Keratinocyte (primary cell): ENCODE results near the gene DRC1. TPM values are rescaled to one million over a fixed set of nuclear protein-coding genes. Genes with fewer than 3 reads are reported as not detected.

Experiments used
- DNase-seq: peaks from one replicate; pipeline ENCODE4 v3.0.0-alpha.2; 2011; ENCODE audit warnings: low read depth, missing footprints, low spot score
- FAIRE-seq: peaks from 2 replicates; lab custom pipeline; 2011; peaks lifted over from hg19 to GRCh38; lab: Jason Lieb, UNC
- H2AFZ ChIP-seq: 2 replicates; pipeline ENCODE4 v1.6.0; 2012; ENCODE audit warnings: low read length, control low read depth, inconsistent platforms; ENCODE audit not compliant: control insufficient read depth
- H3K27ac ChIP-seq: 2 replicates; pipeline ENCODE4 v1.5.1; 2011; ENCODE audit warnings: low read length; ENCODE audit not compliant: control insufficient read depth, insufficient read depth
- H3K27me3 ChIP-seq: 3 replicates; pipeline ENCODE4 v1.6.0; 2011; ENCODE audit warnings: low read length; ENCODE audit not compliant: control insufficient read depth, insufficient read depth; ENCODE audit errors: extremely low read depth
- H3K36me3 ChIP-seq, 2 experiments: 2 replicates in 1 of 2; 3 replicates in 1 of 2; pipeline ENCODE4 v1.5.1; 2011; ENCODE audit warnings: low read length in 2 of 2, mild to moderate bottlenecking in 1 of 2; ENCODE audit not compliant: control insufficient read depth in 2 of 2, insufficient read depth in 2 of 2; ENCODE audit errors: extremely low read depth in 1 of 2
- H3K4me1 ChIP-seq: 3 replicates; pipeline ENCODE4 v1.5.1; 2011; ENCODE audit warnings: low read length; ENCODE audit not compliant: control insufficient read depth, insufficient read depth; ENCODE audit errors: extremely low read depth
- H3K4me2 ChIP-seq: 3 replicates; pipeline ENCODE4 v1.6.0; 2011; ENCODE audit warnings: low read depth, low read length; ENCODE audit not compliant: control insufficient read depth, insufficient read depth; ENCODE audit errors: extremely low read depth
- H3K4me3 ChIP-seq, 3 experiments: fragments of 200-600 bp in 1 of 3; sonication (generic) in 1 of 3; 2 replicates in 2 of 3; 3 replicates in 1 of 3; pipeline ENCODE4 v1.5.1; 2011 to 2016; ENCODE audit warnings: low read length in 3 of 3, mild to moderate bottlenecking in 3 of 3, control low read depth in 2 of 3, inconsistent platforms in 1 of 3, low read depth in 1 of 3, mixed read lengths in 1 of 3, mixed run types in 1 of 3, moderate library complexity in 1 of 3; ENCODE audit not compliant: control insufficient read depth in 2 of 3, insufficient read depth in 2 of 3; ENCODE audit errors: extremely low read depth in 1 of 3
- H3K79me2 ChIP-seq: 2 replicates; pipeline ENCODE4 v1.6.0; 2012; ENCODE audit warnings: low read length; ENCODE audit not compliant: control insufficient read depth, insufficient read depth
- H3K9ac ChIP-seq: 3 replicates; pipeline ENCODE4 v1.6.0; 2011; ENCODE audit warnings: low read length; ENCODE audit not compliant: control insufficient read depth, insufficient read depth; ENCODE audit errors: extremely low read depth
- H3K9me1 ChIP-seq: 3 replicates; pipeline ENCODE4 v1.6.0; 2011; ENCODE audit warnings: low read length; ENCODE audit not compliant: control insufficient read depth, insufficient read depth; ENCODE audit errors: extremely low read depth
- H3K9me3 ChIP-seq: 2 replicates; pipeline ENCODE4 v1.5.1; 2012; ENCODE audit warnings: low read depth, low read length; ENCODE audit not compliant: control insufficient read depth
- H4K20me1 ChIP-seq: 3 replicates; pipeline ENCODE4 v1.6.0; 2011; ENCODE audit warnings: low read length; ENCODE audit not compliant: control insufficient read depth, insufficient read depth; ENCODE audit errors: extremely low read depth
- EZH2 ChIP-seq: IDR thresholded peaks from one replicate; pipeline ENCODE4 v1.6.1; 2012; ENCODE audit warnings: inconsistent platforms, mild to moderate bottlenecking, low read length, moderate library complexity
- dilution Hi-C: fragments of 300-500 bp; cut with MboI; formaldehyde crosslinking; loops from one replicate; pipeline ENCODE4 v1.7.0; 2020; ENCODE audit warnings: low sequenced_read_pairs; ENCODE audit not compliant: extremely low pct_ligation_motif_present
- polyA plus RNA-seq, 5 experiments: library from polyadenylated mRNA; depleted of rRNA in 3 of 5; stranded (reverse) in 3 of 5; stranded (forward) in 1 of 5; unstranded in 1 of 5; fragments of >200 nt; gene quantifications; 1 replicate in 1 of 5; 2 replicates in 3 of 5; 3 replicates in 1 of 5; pipeline versions ENCODE4 v1.2.1 to v1.2.3, GENCODE V29; 2011 to 2012; ENCODE audit warnings: missing spikeins in 2 of 5, low read depth in 1 of 5, low replicate concordance in 1 of 5
- TF ChIP-seq, protein P1 (sequence below), 3 experiments: IDR thresholded peaks in 1 of 3; conservative IDR thresholded peaks in 1 of 3; optimal IDR thresholded peaks in 1 of 3; 2 replicates in 2 of 3; 3 replicates in 1 of 3; pipeline versions ENCODE3 to v1.5.1; 2011; ENCODE audit warnings: low read length in 3 of 3, mild to moderate bottlenecking in 3 of 3, moderate library complexity in 2 of 3, control low read depth in 1 of 3, inconsistent platforms in 1 of 3; ENCODE audit not compliant: insufficient read depth in 2 of 3; ENCODE audit errors: extremely low read depth in 1 of 3

DRC1 gene
- polyA plus RNA-seq, 1 donor (not counting 4 experiments of a cell fraction or from before 2014, with no cell fraction given), result not detected

DNA sequence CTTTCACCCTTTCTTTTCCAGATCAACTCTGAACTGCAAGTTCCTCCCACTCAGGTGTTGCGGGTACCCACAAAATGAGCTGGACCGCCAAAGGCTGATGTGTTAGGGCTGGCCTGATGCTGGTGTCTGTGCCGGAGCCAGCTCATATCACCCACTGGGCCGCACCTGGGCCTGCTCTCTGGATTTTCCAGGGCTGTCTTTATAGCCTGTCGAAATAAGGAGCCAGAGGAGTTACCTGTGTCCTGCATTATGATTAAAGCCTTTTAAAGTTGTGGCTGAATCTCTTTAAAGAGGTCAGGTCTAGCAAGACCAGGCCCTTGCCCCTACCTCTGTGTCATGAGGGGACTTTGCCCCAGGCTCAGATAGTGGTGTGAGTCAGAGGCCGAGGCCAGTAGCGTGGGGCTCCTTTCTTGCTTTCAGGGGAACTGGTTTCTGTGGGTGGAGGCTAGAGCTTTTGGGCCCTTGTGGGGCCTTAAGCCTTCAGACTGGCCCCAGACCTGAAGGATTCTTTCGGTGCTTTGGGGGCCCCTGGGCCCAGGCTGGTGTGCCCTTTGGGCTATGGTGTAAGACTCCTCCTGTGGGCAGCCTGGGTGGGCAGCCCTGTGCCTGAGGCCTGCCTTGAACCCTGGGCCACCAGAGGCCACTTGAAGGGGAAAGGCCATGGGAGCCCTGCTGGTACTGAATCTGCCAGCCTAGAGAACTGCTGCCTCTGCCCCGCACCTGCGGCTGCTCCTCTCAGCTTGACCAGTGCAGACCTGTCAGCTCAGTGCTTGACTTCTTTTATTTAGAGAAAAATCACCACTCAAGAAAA is 54.9 kb downstream of the DRC1 start:
- H2AFZ ChIP-seq, result no peak overlapping the region
- no peak for FAIRE-seq

DNA sequence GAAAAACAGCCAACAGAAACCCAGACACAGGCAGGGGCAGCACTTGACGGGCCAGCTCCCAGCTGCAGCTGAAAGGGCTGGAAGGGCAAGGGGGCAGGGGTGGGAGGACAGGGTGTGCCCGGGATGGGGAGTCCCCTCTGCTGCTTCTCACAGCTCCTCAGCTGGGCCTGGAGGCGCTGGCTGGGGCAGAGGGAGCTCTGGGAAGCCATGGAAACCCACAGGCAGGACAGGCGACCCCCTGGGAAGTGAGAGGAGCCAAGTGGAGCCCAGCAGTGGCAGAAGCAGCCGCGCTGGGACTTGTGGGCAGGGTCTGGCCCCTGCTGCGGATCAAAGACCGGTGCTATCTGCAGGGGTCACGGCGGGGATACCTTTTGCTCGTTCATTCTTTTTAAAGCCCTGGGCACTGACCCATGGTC is 55.5 kb downstream of the DRC1 start:
- H3K4me3 ChIP-seq, result no peak overlapping the region
- no peaks in the 10 kb centered on the region for H3K9me3 ChIP-seq
- no peaks in the 10 kb centered on the region for H4K20me1 ChIP-seq
- H3K9ac ChIP-seq, result no peak overlapping the region
- H2AFZ ChIP-seq, result no peak overlapping the region
- peaks cover 5% of the 10 kb centered on the region for H3K27me3 ChIP-seq
- no peak overlapping the region for H3K27ac ChIP-seq
- no peaks in the 10 kb centered on the region for H3K9me1 ChIP-seq
- no peaks in the 10 kb centered on the region for H3K4me1 ChIP-seq
- dilution Hi-C loops, result no loop called here
- no peak for FAIRE-seq
- H3K4me2 ChIP-seq, result no peak overlapping the region
- DNase-seq, result no peak
- TF ChIP-seq, protein P1, sequence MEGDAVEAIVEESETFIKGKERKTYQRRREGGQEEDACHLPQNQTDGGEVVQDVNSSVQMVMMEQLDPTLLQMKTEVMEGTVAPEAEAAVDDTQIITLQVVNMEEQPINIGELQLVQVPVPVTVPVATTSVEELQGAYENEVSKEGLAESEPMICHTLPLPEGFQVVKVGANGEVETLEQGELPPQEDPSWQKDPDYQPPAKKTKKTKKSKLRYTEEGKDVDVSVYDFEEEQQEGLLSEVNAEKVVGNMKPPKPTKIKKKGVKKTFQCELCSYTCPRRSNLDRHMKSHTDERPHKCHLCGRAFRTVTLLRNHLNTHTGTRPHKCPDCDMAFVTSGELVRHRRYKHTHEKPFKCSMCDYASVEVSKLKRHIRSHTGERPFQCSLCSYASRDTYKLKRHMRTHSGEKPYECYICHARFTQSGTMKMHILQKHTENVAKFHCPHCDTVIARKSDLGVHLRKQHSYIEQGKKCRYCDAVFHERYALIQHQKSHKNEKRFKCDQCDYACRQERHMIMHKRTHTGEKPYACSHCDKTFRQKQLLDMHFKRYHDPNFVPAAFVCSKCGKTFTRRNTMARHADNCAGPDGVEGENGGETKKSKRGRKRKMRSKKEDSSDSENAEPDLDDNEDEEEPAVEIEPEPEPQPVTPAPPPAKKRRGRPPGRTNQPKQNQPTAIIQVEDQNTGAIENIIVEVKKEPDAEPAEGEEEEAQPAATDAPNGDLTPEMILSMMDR (optimal IDR thresholded peaks at IDR 0.05 in 1 of 3, IDR thresholded peaks at IDR 0.05 in 1 of 3, conservative IDR thresholded peaks at IDR 0.05 in 1 of 3; ENCODE audit: extremely low read depth in 1 of 3, insufficient read depth in 2 of 3, low read length in 3 of 3), result no peak
- no peak for TF ChIP-seq EZH2
- H3K36me3 ChIP-seq, result no peaks in the 10 kb centered on the region
- H3K79me2 ChIP-seq, result no peaks in the 10 kb centered on the region

More for the DNA sequence above, 54.9 kb downstream of the DRC1 start:
- no peak for DNase-seq
- H3K9me3 ChIP-seq, result no peaks in the 10 kb centered on the region
- dilution Hi-C loops, result no loop called here
- no peaks in the 10 kb centered on the region for H4K20me1 ChIP-seq
- no peak overlapping the region for H3K4me3 ChIP-seq
- no peaks in the 10 kb centered on the region for H3K79me2 ChIP-seq
- no peaks in the 10 kb centered on the region for H3K4me1 ChIP-seq
- H3K36me3 ChIP-seq, result no peaks in the 10 kb centered on the region
- no peak overlapping the region for H3K9ac ChIP-seq
- H3K4me2 ChIP-seq, result no peak overlapping the region
- H3K27ac ChIP-seq, result no peak overlapping the region
- no peaks in the 10 kb centered on the region for H3K9me1 ChIP-seq
- no peak for TF ChIP-seq EZH2
- TF ChIP-seq, protein P1 (optimal IDR thresholded peaks at IDR 0.05 in 1 of 3, IDR thresholded peaks at IDR 0.05 in 1 of 3, conservative IDR thresholded peaks at IDR 0.05 in 1 of 3; ENCODE audit: extremely low read depth in 1 of 3, insufficient read depth in 2 of 3, low read length in 3 of 3), result no peak
- peaks cover 5% of the 10 kb centered on the region for H3K27me3 ChIP-seq
